Subcutaneous abdominal adipose tissue (tissue), 5 donors: ENCODE data around the gene BICRA.
A peak's percentile ranks its signal among the peaks of the same experiment; 100 is the strongest.
"Not testable (repeated sequence)": the region's sequence is repeated elsewhere in the genome, so short reads cannot be mapped to it uniquely, and the experiment has no call there.

ENCODE experiments used
- H3K27ac ChIP-seq: one replicate; pipeline ENCODE4 v1.7.0; 2013; ENCODE audit warnings: low read depth, mild to moderate bottlenecking, inconsistent platforms, low read length, moderate library complexity
- H3K27me3 ChIP-seq, 5 donors: one replicate each; pipeline ENCODE4 v1.7.0; 2013; ENCODE audit warnings: low read length in 5 of 5, inconsistent platforms in 1 of 5; ENCODE audit not compliant: control insufficient read depth in 5 of 5, insufficient read depth in 4 of 5
- H3K36me3 ChIP-seq, 5 donors: one replicate each; pipeline ENCODE4 v1.7.0; 2013; ENCODE audit warnings: low read length in 5 of 5; ENCODE audit not compliant: control insufficient read depth in 5 of 5, insufficient read depth in 5 of 5
- H3K4me1 ChIP-seq, 5 donors: one replicate each; pipeline ENCODE4 v1.7.0; 2013; ENCODE audit warnings: low read length in 5 of 5, mild to moderate bottlenecking in 3 of 5, moderate library complexity in 1 of 5; ENCODE audit not compliant: control insufficient read depth in 5 of 5, insufficient read depth in 5 of 5
- H3K4me3 ChIP-seq, 5 donors: one replicate each; pipeline ENCODE4 v1.7.0; 2013; ENCODE audit warnings: low read length in 5 of 5, low read depth in 1 of 5
- H3K9ac ChIP-seq, 5 donors: one replicate each; pipeline ENCODE4 v1.7.0; 2013; ENCODE audit warnings: low read length in 5 of 5, mild to moderate bottlenecking in 4 of 5, moderate library complexity in 3 of 5
- H3K9me3 ChIP-seq, 5 donors: one replicate each; pipeline ENCODE4 v1.7.0; 2013; ENCODE audit warnings: low read length in 5 of 5; ENCODE audit not compliant: control insufficient read depth in 5 of 5
- donor health status: healthy.
- donor health status: healthy.
- donor health status: healthy.
- donor health status: healthy.
- donor health status: healthy.

Gene BICRA

DNA sequence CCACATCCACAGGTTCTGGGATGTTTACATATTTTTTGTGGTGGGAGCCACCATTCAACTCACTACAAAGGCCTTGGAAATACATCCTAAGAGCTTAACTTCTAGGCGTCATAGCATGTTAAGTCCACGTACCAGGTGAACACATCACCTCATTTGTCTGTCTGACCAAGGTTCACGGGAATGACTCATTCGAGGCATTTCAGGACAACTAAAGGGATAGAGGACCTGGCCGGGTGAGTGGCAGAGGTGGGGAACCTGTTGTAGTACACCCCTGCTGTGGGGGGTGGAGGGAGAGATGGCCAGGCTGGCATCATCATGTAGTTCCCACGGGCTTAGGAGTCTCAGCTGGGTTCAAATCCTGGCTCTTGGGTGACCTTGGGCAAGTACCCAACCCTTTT is 51.5 kb downstream of the BICRA start:
- no peak overlapping the region for H3K27ac ChIP-seq
- H3K36me3 ChIP-seq = peaks cover 0 to 4% (median 0%) of the 10 kb centered on the region in 5 donors
- H3K27me3 ChIP-seq = no peaks in the 10 kb centered on the region
- no peak overlapping the region for H3K4me3 ChIP-seq
- H3K4me1 ChIP-seq = peaks cover 0 to 46% (median 26%) of the 10 kb centered on the region in 5 donors
- H3K9ac ChIP-seq = no peak overlapping the region
- no peaks in the 10 kb centered on the region for H3K9me3 ChIP-seq

DNA sequence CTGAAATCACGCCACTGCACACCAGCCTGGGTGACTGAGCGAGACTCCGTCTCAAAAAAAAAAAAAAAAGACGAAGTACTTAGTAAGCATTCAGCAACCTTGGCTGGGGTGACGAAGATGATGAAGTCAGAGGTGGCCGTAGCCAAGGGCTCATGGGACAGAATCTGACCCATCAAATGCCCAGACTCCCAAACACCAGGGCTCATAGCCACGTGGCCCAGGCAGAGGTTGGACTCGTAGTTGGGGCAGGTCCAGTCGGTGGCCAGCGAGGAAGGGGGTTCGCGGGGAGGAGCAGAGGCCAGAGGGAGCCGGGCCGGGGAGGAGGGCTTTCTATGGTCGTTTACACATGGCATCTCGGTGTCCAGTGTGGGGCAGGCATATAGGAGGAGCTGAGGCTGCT is 52.2 kb downstream of the BICRA start:
- peaks cover 0 to 51% (median 32%) of the 10 kb centered on the region in 5 donors for H3K4me1 ChIP-seq
- H3K36me3 ChIP-seq = peaks cover 0 to 4% (median 0%) of the 10 kb centered on the region in 5 donors
- H3K27me3 ChIP-seq = no peaks in the 10 kb centered on the region
- H3K9me3 ChIP-seq = no peaks in the 10 kb centered on the region
- H3K27ac ChIP-seq = peak overlapping the region; percentile 54
- H3K9ac ChIP-seq = no peak overlapping the region
- no peak overlapping the region for H3K4me3 ChIP-seq

DNA sequence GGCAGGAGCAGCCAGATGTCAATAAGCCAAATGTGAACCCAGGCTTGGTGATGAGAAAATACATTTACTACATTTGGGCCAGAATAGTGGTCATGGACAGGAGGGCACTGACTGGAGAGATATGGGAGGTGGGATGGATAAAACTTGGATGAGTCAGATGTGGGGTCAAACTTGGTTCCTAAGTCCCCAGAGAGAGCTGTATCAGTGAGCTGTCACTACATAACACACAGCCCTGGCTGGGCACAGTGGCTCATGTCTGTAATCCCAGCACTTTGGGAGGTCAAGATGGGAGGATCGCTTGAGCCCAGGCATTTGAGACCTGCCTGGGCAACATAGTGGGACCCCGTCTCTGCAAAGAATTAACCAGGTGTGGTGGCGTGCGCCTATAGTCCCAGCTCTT is 52.7 kb downstream of the BICRA start:
- H3K27ac ChIP-seq = peak overlapping the region; percentile 54
- H3K4me3 ChIP-seq = no peak overlapping the region
- H3K9ac ChIP-seq = no peak overlapping the region
- peaks cover 0 to 52% (median 32%) of the 10 kb centered on the region in 5 donors for H3K4me1 ChIP-seq
- H3K27me3 ChIP-seq = no peaks in the 10 kb centered on the region
- H3K9me3 ChIP-seq = no peaks in the 10 kb centered on the region
- H3K36me3 ChIP-seq = peaks cover 0 to 4% (median 0%) of the 10 kb centered on the region in 5 donors

DNA sequence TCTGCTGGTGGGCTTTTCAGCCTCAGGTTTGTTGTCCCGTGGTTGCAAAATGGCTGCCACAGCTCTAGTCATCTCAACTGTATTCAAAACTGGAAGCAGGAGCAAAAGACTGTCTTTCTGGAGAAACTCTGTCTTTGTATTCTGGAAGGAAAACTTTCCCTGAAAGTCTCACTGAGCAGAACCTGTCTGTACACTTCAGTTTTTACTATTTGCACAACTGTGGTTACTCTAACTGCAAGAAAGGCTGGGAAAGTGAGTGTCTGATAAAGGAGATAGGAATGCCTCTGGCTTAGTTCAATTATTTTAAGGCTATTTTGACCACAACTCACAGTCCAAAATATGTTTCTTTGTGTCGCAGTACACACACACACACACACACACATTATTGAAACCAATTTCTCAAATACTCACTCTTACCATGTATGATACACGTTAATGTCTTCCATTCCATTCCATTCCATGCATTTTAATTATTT is 54.5 kb downstream of the BICRA start:
- Histone ChIP-seq H3K4me3 (peak overlapping the region in 1 of 5 donors; percentile 49), H3K27me3 (no peaks in the 10 kb centered on the region), H3K4me1 (peaks cover 5 to 60% (median 40%) of the 10 kb centered on the region in 5 donors), H3K36me3 (peaks cover 0 to 4% (median 2%) of the 10 kb centered on the region in 5 donors), H3K27ac (peak overlapping the region; percentile 90), H3K9me3 (no peaks in the 10 kb centered on the region), H3K9ac (peak overlapping the region in 2 of 5 donors; percentile 3 to 27)

DNA sequence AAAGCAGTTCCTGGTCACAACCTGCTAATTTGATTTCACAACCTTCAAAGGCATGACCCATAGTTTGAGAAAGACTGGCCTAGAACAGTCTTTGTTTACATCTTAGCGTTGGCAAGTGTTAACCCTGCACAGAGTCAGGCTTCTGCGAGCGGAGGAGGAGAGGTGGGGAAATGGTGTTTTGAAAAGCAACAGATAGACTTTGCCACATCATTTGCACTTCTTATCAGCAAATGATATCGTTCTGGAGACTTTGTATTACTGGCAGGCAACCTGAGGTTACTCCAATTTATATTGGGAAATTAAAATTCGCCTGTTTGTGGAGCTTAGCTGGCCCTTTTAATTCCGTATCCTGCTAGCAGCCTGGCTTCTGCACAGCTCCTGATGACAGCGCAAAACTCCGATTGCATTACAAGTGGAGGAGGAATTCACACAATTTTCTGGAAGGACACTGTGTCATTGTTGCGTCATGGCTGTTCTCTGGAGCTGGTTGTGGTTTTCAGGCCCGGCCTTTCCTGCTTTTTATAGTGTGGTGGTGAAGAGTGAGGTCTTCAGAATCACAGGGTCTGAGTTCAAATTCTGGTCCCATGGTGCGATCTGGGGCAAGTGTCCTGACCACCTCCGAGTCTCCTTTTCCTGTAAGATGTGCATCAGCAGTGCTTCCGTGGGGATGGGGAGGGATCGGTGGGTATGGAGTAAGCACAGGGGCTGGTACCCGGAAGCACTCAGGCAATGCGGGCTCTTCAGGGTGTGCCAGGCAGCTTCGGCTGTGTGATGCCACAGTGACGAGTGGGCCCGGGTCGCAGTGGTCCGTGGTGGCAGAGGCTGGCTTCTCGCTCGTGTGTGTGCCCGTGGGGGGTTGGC is 55.2 kb downstream of the BICRA start:
- no peaks in the 10 kb centered on the region for H3K9me3 ChIP-seq
- H3K4me3 ChIP-seq = peak overlapping the region in 3 of 5 donors; percentile 1 to 49 (median 23)

DNA sequence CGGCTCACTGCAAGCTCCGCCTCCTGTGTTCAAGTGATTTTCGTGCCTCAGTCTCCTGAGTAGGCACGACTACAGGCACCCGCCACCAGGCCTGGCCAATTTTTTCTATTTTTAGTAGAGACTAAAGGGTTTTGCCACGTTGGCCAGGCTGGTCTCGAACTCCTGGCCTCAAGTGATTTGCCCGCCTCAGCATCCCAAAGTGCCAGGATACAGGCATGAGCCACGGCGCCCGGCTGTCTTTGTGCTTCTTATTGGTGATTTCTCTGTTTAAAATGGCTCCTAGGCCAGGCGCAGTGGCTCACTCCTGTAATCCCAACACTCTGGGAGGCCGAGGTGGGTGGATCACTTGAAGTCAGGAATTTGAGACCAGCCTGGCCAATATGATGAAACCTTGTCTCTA is 59.6 kb downstream of the BICRA start:
- Histone ChIP-seq H3K4me1 (peaks cover 5 to 36% (median 30%) of the 10 kb centered on the region in 5 donors), H3K36me3 (peaks cover 0 to 20% (median 10%) of the 10 kb centered on the region in 5 donors)
- not testable (repeated sequence) for H3K9me3 ChIP-seq, H3K27me3 ChIP-seq, H3K4me3 ChIP-seq, H3K9ac ChIP-seq, H3K27ac ChIP-seq

More for the DNA sequence above, 55.2 kb downstream of the BICRA start:
- peaks cover 5 to 60% (median 40%) of the 10 kb centered on the region in 5 donors for H3K4me1 ChIP-seq
- no peaks in the 10 kb centered on the region for H3K27me3 ChIP-seq
- H3K36me3 ChIP-seq = peaks cover 0 to 4% (median 2%) of the 10 kb centered on the region in 5 donors
- H3K9ac ChIP-seq = peak overlapping the region in 4 of 5 donors; percentile 38 to 68 (median 64)
- peak overlapping the region; percentile 90 for H3K27ac ChIP-seq

DNA sequence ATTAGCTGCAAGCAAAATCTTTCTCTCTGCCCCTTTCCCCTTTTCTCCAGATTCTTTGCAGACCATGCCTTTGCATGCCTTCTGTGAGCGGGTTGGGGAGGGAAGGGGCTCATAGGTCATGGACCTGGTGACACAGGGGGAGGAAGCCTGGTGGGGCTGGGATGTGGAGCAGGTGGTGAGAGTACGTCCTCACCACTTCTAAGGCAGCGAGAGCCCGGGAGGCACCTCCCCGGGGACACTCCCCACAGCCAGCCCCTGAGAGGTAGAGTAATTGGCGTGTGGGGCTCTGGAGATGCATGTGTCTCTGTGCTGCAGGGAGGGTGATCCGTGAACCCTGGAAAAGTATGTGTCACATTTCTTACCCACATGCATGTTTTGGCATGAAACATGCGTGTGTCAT is 61.8 kb downstream of the BICRA start:
- Histone ChIP-seq H3K9ac (no peak overlapping the region), H3K9me3 (no peaks in the 10 kb centered on the region), H3K36me3 (peaks cover 0 to 42% (median 32%) of the 10 kb centered on the region in 5 donors), H3K27ac (no peak overlapping the region), H3K4me3 (no peak overlapping the region), H3K27me3 (no peaks in the 10 kb centered on the region), H3K4me1 (peaks cover 5 to 16% (median 11%) of the 10 kb centered on the region in 5 donors)

DNA sequence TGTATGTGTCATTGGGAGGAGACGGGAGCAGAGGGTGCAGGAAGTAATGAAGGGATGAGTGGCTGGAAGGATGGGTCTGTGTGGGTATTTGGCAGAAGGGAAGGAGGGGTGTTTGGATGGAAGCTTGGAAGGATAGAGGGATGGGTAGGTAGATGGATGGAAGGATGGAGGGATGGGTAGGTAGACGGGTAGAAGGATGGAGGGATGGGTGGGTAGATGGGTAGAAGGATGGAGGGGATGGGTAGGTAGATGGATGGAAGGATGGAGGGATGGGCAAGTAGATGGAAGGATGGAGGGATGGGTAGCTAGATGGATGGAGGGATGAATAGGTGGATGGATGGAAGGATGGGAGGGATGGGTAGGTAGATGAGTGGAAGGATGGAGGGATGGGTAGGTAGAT is 62.6 kb downstream of the BICRA start:
- Histone ChIP-seq H3K27me3 (no peaks in the 10 kb centered on the region), H3K36me3 (peaks cover 0 to 47% (median 37%) of the 10 kb centered on the region in 5 donors), H3K9me3 (no peaks in the 10 kb centered on the region), H3K4me3 (no peak overlapping the region), H3K27ac (no peak overlapping the region), H3K9ac (no peak overlapping the region), H3K4me1 (peaks cover 5 to 11% (median 8%) of the 10 kb centered on the region in 5 donors)

DNA sequence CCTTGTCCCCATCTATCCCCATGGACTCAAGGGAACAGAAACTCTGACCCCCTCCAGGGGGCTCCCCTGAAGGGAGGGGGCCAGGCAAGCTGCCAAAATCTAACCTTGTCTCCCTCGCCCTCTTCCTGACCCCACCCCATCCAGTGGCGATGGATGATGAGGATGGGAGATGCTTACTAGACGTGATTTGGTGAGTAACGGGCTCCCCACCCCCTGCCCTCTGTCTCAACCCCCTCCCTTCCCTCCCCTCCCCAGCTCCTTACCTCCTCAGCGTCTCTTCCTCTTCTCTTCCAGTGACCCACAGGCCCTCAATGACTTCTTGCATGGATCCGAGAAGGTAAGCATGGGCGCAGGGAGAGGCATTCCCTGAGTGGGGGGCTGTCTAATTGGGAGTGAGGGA is 64.5 kb downstream of the BICRA start:
- Histone ChIP-seq H3K4me3 (no peak overlapping the region), H3K27ac (no peak overlapping the region), H3K27me3 (no peaks in the 10 kb centered on the region), H3K4me1 (no peaks in the 10 kb centered on the region), H3K9ac (no peak overlapping the region), H3K9me3 (no peaks in the 10 kb centered on the region), H3K36me3 (peaks cover 0 to 63% (median 49%) of the 10 kb centered on the region in 5 donors)

DNA sequence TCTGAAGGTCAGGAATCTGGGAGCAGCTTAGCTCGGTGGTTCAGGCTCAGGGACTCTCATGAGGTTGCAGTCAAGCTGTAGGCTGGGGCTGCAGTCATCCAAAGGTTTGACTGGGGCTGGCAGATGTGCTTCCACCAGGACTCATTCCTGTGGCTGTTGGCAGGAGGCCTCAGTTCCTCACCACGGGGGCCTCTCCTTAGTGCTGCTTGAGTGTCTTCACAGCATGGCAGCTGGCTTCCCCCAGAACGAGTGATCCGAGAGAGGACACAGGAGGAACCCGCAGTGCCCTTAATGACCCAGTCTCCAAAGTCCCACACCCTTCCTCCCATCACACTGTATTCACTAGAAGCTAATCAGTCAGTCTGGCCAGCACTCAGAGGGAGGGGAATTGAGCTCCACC is 65.6 kb downstream of the BICRA start:
- no peak overlapping the region for H3K27ac ChIP-seq
- peaks cover 0 to 70% (median 53%) of the 10 kb centered on the region in 5 donors for H3K36me3 ChIP-seq
- no peaks in the 10 kb centered on the region for H3K4me1 ChIP-seq
- no peak overlapping the region for H3K4me3 ChIP-seq
- H3K27me3 ChIP-seq = no peaks in the 10 kb centered on the region
- H3K9me3 ChIP-seq = no peaks in the 10 kb centered on the region
- H3K9ac ChIP-seq = no peak overlapping the region
